ENCODE data around the gene STRN3.
"Not testable (repeated sequence)": the region's sequence is repeated elsewhere in the genome, so short reads cannot be mapped to it uniquely, and the experiment has no call there.

STRN3 gene

GRCh38 chr14:30967364-30968098, 58.6 kb downstream of the STRN3 start:
- not testable (repeated sequence) for DNase-seq

- DNase-seq = no peak
Observed at GRCh38 chr14:30966415-30967363, 59.5 kb downstream of the STRN3 start.

GRCh38 chr14:30965861-30966260, 60.3 kb downstream of the STRN3 start:
- DNase-seq = not testable (repeated sequence)

- DNase-seq = not testable (repeated sequence)
Observed at GRCh38 chr14:30962537-30962936, 63.6 kb downstream of the STRN3 start.

- no peak for DNase-seq
Observed at GRCh38 chr14:30961330-30961729, 64.8 kb downstream of the STRN3 start.

- no peak for DNase-seq
Observed at GRCh38 chr14:30960216-30960615, 66.0 kb downstream of the STRN3 start.

GRCh38 chr14:30958555-30959407, 67.4 kb downstream of the STRN3 start:
- no peak for DNase-seq

- no peak for DNase-seq
Observed at GRCh38 chr14:30957813-30958370, 68.3 kb downstream of the STRN3 start.

- no peak for DNase-seq
Observed at GRCh38 chr14:30949651-30950050, 76.5 kb downstream of the STRN3 start.

- DNase-seq = no peak
Observed at GRCh38 chr14:30943694-30944093, 82.5 kb downstream of the STRN3 start.

- DNase-seq = no peak
Observed at GRCh38 chr14:30940886-30941285, 85.3 kb downstream of the STRN3 start.

- no peak for DNase-seq
Observed at GRCh38 chr14:30938617-30939016, 87.6 kb downstream of the STRN3 start.

GRCh38 chr14:30935445-30935844, 90.7 kb downstream of the STRN3 start:
- no peak for DNase-seq

GRCh38 chr14:30933937-30934336, 92.2 kb downstream of the STRN3 start:
- DNase-seq = not testable (repeated sequence)

- no peak for DNase-seq
Observed at GRCh38 chr14:30928462-30928861, 97.7 kb downstream of the STRN3 start.

- no peak for DNase-seq
Observed at GRCh38 chr14:30925254-30925653, 100.9 kb downstream of the STRN3 start.

- no peak for DNase-seq
Observed at GRCh38 chr14:30921788-30922187, 104.4 kb downstream of the STRN3 start.

- no peak for DNase-seq
Observed at GRCh38 chr14:30921305-30921704, 104.9 kb downstream of the STRN3 start.

GRCh38 chr14:30915596-30915995, 110.6 kb downstream of the STRN3 start:
- no peak for DNase-seq

GRCh38 chr14:30914812-30915211, 111.4 kb downstream of the STRN3 start:
- no peak for DNase-seq

- DNase-seq = no peak
Observed at GRCh38 chr14:30908826-30909225, 117.4 kb downstream of the STRN3 start.

- DNase-seq = no peak
Observed at GRCh38 chr14:30907659-30908057, 118.5 kb downstream of the STRN3 start.

Measured in activated T-cell treated with anti-CD3 and anti-CD28 coated beads for 4 hours (primary cell).